HG03342 (cell line): Measurements from ENCODE around the gene PCGF3.

Experiments used
- ATAC-seq: cut with Tn5 transposase; IDR thresholded peaks from one replicate; pipeline ENCODE4 v1.9.1; 2021; ENCODE audit warnings: mild to moderate bottlenecking, moderate library complexity; ENCODE audit not compliant: unreplicated experiment

Gene PCGF3, protein sequence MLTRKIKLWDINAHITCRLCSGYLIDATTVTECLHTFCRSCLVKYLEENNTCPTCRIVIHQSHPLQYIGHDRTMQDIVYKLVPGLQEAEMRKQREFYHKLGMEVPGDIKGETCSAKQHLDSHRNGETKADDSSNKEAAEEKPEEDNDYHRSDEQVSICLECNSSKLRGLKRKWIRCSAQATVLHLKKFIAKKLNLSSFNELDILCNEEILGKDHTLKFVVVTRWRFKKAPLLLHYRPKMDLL

GRCh38 chr4:705278-706082, at the start of gene PCGF3:
Gene PCGF3, plus strand, starts transcription at chr4:705832. Its CDS starts 27,849 bp downstream, at chr4:733681.
- ATAC-seq: peak; percentile 93

DNA sequence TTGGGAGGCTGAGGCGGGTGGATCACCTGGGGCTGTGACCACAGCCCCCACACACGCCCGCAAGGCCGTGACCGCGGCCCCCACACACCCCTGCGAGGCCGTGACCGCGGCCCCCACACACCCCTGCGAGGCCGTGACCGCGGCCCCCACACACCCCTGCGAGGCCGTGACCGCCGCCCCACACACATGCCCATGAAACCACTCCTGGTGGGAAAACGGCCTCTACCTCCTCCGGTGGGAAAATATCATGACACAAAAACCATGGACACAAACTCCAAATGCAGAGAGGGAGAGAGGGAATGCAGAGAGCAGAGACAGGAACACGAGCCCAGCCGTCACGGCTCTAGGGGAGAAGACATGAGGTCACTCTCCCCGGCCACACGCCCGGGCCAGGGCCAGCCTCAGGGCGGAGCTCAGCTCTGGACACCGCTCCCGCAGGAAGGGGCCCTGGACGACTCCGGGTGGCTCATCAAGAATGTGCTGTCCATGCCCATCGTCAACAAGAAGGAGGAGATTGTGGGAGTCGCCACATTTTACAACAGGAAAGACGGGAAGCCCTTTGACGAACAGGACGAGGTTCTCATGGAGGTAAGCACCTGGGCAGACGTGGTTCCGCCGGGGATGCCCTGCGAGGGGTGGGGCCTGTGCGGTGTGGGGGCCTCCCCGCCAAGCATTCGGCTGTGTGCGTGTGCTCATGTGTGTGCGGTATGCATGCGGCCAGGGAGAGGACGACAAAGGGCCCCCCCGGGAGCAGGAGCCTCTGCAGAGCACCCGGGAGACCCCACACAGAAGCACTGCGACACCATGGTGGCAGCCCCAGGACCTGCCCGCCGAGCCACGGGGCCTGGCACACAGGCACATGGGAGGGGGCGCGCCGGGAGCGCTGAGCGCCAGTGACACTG, 48.9 kb upstream of the PCGF3 start:
- ATAC-seq: no peak

GRCh38 chr4:657338-657833, 48.2 kb upstream of the PCGF3 start:
- ATAC-seq: no peak

- ATAC-seq: no peak
Measured at GRCh38 chr4:657834-658667, 47.6 kb upstream of the PCGF3 start.

- ATAC-seq: no peak
Measured at GRCh38 chr4:658681-659667, 46.7 kb upstream of the PCGF3 start.

DNA sequence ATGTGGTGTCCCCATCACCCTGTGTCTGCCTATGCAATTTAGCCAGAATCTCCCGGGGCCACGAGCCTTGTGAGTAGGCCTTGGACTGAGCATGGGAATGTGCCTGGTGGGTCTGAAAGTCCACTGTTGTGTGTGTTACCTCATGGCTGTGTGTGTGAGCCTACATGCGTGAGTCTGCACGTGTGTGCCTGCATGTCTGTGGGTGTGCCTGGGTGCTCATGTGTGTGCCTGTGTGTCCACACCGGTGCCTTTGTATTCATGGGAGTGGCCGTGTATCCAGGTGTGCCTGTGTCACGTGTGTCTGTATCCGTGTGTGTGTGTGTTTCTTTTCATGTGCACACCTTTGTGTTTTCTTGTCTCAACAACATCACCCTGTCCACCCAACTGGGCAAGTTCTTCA, 45.8 kb upstream of the PCGF3 start:
- no peak for ATAC-seq

DNA sequence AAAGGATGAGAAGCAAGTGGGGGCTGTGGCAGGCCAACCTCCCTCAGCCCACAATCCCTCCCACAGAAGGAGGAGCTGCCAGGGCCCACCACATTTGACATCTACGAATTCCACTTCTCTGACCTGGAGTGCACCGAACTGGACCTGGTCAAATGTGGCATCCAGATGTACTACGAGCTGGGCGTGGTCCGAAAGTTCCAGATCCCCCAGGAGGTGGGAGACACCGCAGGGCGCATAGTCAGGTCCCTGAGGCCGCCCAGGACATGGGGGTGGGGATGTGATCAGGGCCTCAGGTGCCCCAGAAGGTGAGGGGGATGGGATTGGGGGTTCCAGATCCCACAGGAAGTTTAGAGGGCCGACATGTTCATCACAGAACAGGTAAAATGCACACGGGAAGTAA, 45.2 kb upstream of the PCGF3 start:
- no peak for ATAC-seq

DNA sequence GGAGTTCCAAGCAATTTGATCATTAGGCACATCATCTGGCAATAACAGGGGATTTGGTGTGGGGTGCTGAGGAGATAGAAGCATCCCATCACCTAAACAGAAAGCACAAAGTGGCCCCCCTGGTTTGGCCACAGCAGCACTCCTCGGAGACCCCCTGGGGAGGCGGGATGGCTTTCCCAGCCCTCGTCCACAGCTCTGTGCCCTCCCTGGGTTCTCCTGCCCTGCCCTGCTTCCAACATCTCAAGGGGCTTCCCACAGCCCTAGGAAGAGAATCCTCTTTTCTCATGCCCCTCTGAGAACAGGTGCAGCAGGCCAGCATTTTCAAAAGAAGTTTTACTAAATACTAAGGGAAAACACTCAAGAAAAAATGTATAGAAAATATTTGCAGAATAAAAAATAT, 44.4 kb upstream of the PCGF3 start:
- no peak for ATAC-seq

- no peak for ATAC-seq
Measured at GRCh38 chr4:661881-662761, 43.5 kb upstream of the PCGF3 start.

- ATAC-seq: no peak
Measured at GRCh38 chr4:663046-663437, 42.6 kb upstream of the PCGF3 start.

- peak; percentile 70 for ATAC-seq
Measured at GRCh38 chr4:663438-664428, 41.9 kb upstream of the PCGF3 start.

GRCh38 chr4:664713-665231, 40.9 kb upstream of the PCGF3 start:
- no peak for ATAC-seq

GRCh38 chr4:665381-665750, 40.3 kb upstream of the PCGF3 start:
- ATAC-seq: no peak

DNA sequence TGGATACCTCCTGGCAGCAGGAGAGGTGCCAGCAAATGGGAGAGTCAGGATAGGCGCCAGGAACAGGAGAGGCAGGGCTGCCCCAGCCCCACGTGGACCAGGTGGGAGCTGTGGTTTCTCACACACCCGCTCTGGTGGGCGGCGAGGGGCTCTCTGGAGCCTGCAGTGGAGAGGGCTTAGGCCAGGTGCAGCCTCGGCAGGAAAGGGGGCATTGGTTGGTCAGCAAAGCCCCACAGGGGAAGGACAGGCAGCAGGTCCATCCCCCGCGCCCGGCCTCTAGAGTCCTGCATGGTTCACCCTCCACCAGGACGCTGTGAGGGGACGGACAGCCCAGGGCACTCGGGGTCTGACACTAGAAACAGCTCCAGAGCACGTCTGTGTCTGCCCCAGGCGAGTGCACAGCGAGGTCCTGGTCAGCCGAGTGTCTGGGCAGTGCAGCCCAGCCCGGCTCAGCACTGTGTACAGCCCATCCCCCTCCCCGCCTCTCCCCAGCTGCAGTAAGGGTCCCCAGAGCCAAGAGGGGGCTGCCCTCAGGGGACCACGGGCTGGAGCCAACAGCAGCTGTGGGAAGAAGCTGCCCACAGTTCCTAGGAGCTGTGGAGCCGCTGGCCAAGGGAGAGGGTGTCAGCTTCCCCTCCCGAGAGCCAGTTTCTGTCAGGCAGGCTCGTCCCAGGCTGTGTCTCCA, 39.7 kb upstream of the PCGF3 start:
- ATAC-seq: no peak

GRCh38 chr4:666436-666810, 39.2 kb upstream of the PCGF3 start:
- ATAC-seq: no peak

- no peak for ATAC-seq
Measured at GRCh38 chr4:666822-667544, 38.6 kb upstream of the PCGF3 start.
